Pancreas (tissue), 10 donors: Measurements from ENCODE around the gene ARSA. TPM values are rescaled to one million over a fixed set of nuclear protein-coding genes. Genes with fewer than 3 reads are reported as not detected.
A peak's percentile ranks its signal among the peaks of the same experiment; 100 is the strongest.

Experiments used
- ATAC-seq, 4 donors: fragments of 200-7000 bp; cut with Tn5 transposase; one replicate each; pipeline versions ENCODE4 v1.8.0 to v1.9.1; 2020; ENCODE audit warnings: mild to moderate bottlenecking in 4 of 4, moderate library complexity in 4 of 4
- DNase-seq, 6 donors: peaks; one replicate each; pipeline ENCODE4 v3.0.0-alpha.2; 2020
- FAIRE-seq: peaks from 2 replicates; lab custom pipeline; 2012; peaks lifted over from hg19 to GRCh38; lab: Jason Lieb, UNC
- H3K27ac ChIP-seq, 4 donors: fragments of 200-600 bp; sonication (generic); 1 replicate in 3 of 4; 2 replicates in 1 of 4; pipeline versions ENCODE4 v1.5.0 to v1.8.0; 2020
- H3K27me3 ChIP-seq, 4 donors: fragments of 200-600 bp; one replicate each; pipeline ENCODE4 v1.8.0; 2021
- H3K36me3 ChIP-seq, 3 donors: fragments of 200-600 bp; sonication (generic) in 1 of 3; one replicate each; pipeline versions ENCODE4 v1.5.0 to v1.8.0; 2020 to 2021
- H3K4me1 ChIP-seq, 3 donors: fragments of 200-600 bp; one replicate each; pipeline ENCODE4 v1.8.0; 2021
- H3K4me3 ChIP-seq, 4 donors: fragments of 200-600 bp; sonication (generic) in 2 of 4; one replicate each; pipeline versions ENCODE4 v1.5.0 to v1.8.0; 2020 to 2021
- H3K9me3 ChIP-seq, 4 donors: fragments of 200-600 bp; one replicate each; pipeline ENCODE4 v1.8.0; 2021
- CTCF ChIP-seq, 4 donors: fragments of 200-600 bp; sonication (generic) in 3 of 4; IDR thresholded peaks; one replicate each; pipeline versions ENCODE4 v1.5.0 to v1.8.0; 2021; ENCODE audit warnings: antibody characterized with exemption in 4 of 4
- WGBS, 2 donors: extraction: QIAGEN DNeasy Blood & Tissue Kit; methylation state at CpG; one replicate each; pipeline ENCODE4 v1.1.7; 2013; 5-methylcytosine and 5-hydroxymethylcytosine counted together
- intact Hi-C, 3 donors: fragments of 100-400 bp; cut with DNase I; formaldehyde crosslinking; loops; one replicate each; pipeline versions ENCODE4 v1.11.1 to v1.14.2; 2022
- polyA plus RNA-seq, 2 donors: library from polyadenylated mRNA; stranded (reverse); fragments of 200-250 nt; gene quantifications; one replicate each; pipeline ENCODE4 v1.2.3, GENCODE V29; 2013
- total RNA-seq, 6 donors: library from RNA; stranded (reverse); fragmentation: NEBNext Ultra II Directional in 4 of 6; extraction: Animal tissue kit (Norgen Biotek cat#: 25700) in 4 of 6; gene quantifications; one replicate each; pipeline versions ENCODE4 v1.2.1 to v1.2.4, GENCODE V29; 2021 to 2023
- donor health status: healthy with polysubstance abuse.
- donor health status: DM: no; HTN: no; CAD: no; lungs with moderate emphysema.
- donor health status: DM: no; HTN: no; CAD: no.
- donor health status: control.
- donor health status: control.
- donor health status: Bipolar disorder and iron deficiency.
- donor health status: DM: yes; HTN: yes; CAD: no.
- donor health status: DM: no; HTN: no; CAD: no.
- donor health status: DM: no; HTN: no; CAD: no.
- donor health status: DM: yes; HTN: yes; CAD: no.

The ARSA gene
- total and polyA plus RNA-seq, 8 donors: 21.9 to 119 (median 29.9) TPM

- H3K4me1 ChIP-seq: no peaks in the 10 kb centered on the region
- H3K36me3 ChIP-seq: no peaks in the 10 kb centered on the region
- no peaks in the 10 kb centered on the region for H3K27me3 ChIP-seq
- DNase-seq (no peak), ATAC-seq (no peak), FAIRE-seq (no peak)
- H3K27ac ChIP-seq: no peak overlapping the region
- no peaks in the 10 kb centered on the region for H3K9me3 ChIP-seq
- no peak for TF ChIP-seq CTCF (IDR thresholded peaks at IDR 0.05)
- no peak overlapping the region for H3K4me3 ChIP-seq
- WGBS, 2 donors: 91 to 94% methylated on average over 11 of the region's 11 CpGs
- intact Hi-C loops: no loop called here
Measured at GRCh38 chr22:50635591-50635990, 7.6 kb upstream of the ARSA start.

DNA sequence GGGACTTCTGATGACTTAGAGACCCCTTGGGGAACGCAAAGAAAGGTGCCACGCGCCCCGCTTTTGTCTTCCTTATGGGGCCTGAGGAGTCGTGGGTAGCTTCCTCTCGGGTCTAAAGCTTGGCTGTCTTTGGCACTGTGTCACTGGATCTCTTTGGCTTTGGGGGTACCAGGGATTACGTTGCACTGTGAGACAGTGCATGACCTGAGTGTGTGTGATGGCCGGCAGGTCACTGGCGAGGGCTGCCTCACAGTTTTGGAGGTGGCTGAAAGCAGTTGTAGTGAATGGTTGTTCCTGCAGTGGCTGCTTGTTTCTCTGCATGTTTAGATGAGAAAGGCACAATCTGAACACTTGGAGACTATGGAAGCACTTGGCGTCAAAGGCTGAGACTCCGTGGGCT is 5.8 kb upstream of the ARSA start:
- Histone ChIP-seq H3K27me3 (no peaks in the 10 kb centered on the region), H3K4me3 (no peak overlapping the region), H3K36me3 (no peaks in the 10 kb centered on the region), H3K27ac (no peak overlapping the region), H3K9me3 (no peaks in the 10 kb centered on the region), H3K4me1 (peaks cover 0 to 3% (median under 1%) of the 10 kb centered on the region in 3 donors)
- intact Hi-C loops: no loop called here
- WGBS, 2 donors: 84 to 85% methylated on average over 11 of the region's 11 CpGs
- TF ChIP-seq CTCF (IDR thresholded peaks at IDR 0.05): no peak
- ATAC-seq (no peak), DNase-seq (no peak), FAIRE-seq (no peak)

DNA sequence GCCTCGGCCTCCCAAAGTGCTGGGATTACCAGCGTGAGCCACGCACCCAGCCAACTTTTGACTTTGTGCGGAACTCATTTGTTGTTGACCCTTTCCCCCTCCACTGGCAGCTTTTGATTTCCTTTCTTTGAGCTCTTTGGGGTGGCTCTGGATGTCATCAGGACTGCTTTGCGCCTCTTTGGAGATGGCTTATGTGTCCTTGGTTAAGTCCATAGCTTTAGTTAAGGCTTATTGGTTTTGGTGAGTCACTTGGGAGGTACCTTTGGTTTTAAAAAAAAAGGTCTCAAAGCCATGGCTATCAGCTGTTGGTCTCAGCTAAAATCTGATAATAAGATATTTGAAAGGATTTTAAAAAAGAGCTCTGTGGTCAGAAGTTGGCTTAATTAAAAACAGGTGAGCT is 5.1 kb upstream of the ARSA start:
- Histone ChIP-seq H3K4me1 (peaks cover 0 to 4% (median 3%) of the 10 kb centered on the region in 3 donors), H3K36me3 (no peaks in the 10 kb centered on the region), H3K4me3 (no peak overlapping the region), H3K27ac (no peak overlapping the region), H3K27me3 (no peaks in the 10 kb centered on the region), H3K9me3 (no peaks in the 10 kb centered on the region)
- no peak for ATAC-seq
- intact Hi-C loops: no loop called here
- no peak for TF ChIP-seq CTCF (IDR thresholded peaks at IDR 0.05)
- no peak for FAIRE-seq
- WGBS, 2 donors: 84 to 92% methylated on average over 5 of the region's 5 CpGs
- no peak for DNase-seq

- WGBS, 2 donors: 89 to 92% methylated on average over 5 of the region's 5 CpGs
- ATAC-seq: no peak
Measured at GRCh38 chr22:50630376-50630775, 2.4 kb upstream of the ARSA start.

More at GRCh38 chr22:50630376-50630775, 2.4 kb upstream of the ARSA start:
- Histone ChIP-seq H3K9me3 (no peaks in the 10 kb centered on the region), H3K36me3 (no peaks in the 10 kb centered on the region), H3K27me3 (no peaks in the 10 kb centered on the region), H3K27ac (no peak overlapping the region), H3K4me3 (no peak overlapping the region), H3K4me1 (peaks cover 0 to 7% (median 4%) of the 10 kb centered on the region in 3 donors)
- FAIRE-seq: no peak
- peak in 1 of 6 donors; percentile 13 for DNase-seq
- intact Hi-C loops: no loop called here
- no peak for TF ChIP-seq CTCF (IDR thresholded peaks at IDR 0.05)
